Activated CD4-positive, CD25-positive, alpha-beta regulatory T cell treated with anti-CD3 and anti-CD28 coated beads, Interleukin-2, amount 50 U/mL, for 16 hours (primary cell): ENCODE measurements around the gene GYPA.
"Not testable (repeated sequence)": the region's sequence is repeated elsewhere in the genome, so short reads cannot be mapped to it uniquely, and the experiment has no call there.

Experiments
- DNase-seq: peaks from one replicate; pipeline ENCODE4 v3.0.0-alpha.2; 2020; ENCODE audit warnings: low read depth, low spot score

Gene GYPA

GRCh38 chr4:144129336-144129875 is 11.1 kb downstream of the GYPA start:
- not testable (repeated sequence) for DNase-seq

- DNase-seq: not testable (repeated sequence)
Observed at GRCh38 chr4:144128709-144129320, 11.7 kb downstream of the GYPA start.

- not testable (repeated sequence) for DNase-seq
Observed at GRCh38 chr4:144125109-144125508, 15.4 kb downstream of the GYPA start.

- not testable (repeated sequence) for DNase-seq
Observed at GRCh38 chr4:144123982-144124635, 16.4 kb downstream of the GYPA start.

GRCh38 chr4:144123269-144123668 is 17.2 kb downstream of the GYPA start:
- DNase-seq: not testable (repeated sequence)

- not testable (repeated sequence) for DNase-seq
Observed at GRCh38 chr4:144119752-144120151, 20.8 kb downstream of the GYPA start.

- DNase-seq: no peak
Observed at GRCh38 chr4:144115519-144115918, 25.0 kb downstream of the GYPA start.

- DNase-seq: no peak
Observed at GRCh38 chr4:144113546-144113945, 27.0 kb downstream of the GYPA start.

GRCh38 chr4:144104509-144105130 is 35.9 kb downstream of the GYPA start:
- no peak for DNase-seq

GRCh38 chr4:144097776-144098175 is 42.7 kb downstream of the GYPA start:
- not testable (repeated sequence) for DNase-seq

GRCh38 chr4:144093995-144094394 is 46.5 kb downstream of the GYPA start:
- DNase-seq: not testable (repeated sequence)

- DNase-seq: not testable (repeated sequence)
Observed at GRCh38 chr4:144091181-144091580, 49.3 kb downstream of the GYPA start.

- DNase-seq: no peak
Observed at GRCh38 chr4:144090744-144091143, 49.8 kb downstream of the GYPA start.

GRCh38 chr4:144082053-144082452 is 58.5 kb downstream of the GYPA start:
- not testable (repeated sequence) for DNase-seq

GRCh38 chr4:144080135-144080534 is 60.4 kb downstream of the GYPA start:
- not testable (repeated sequence) for DNase-seq

- not testable (repeated sequence) for DNase-seq
Observed at GRCh38 chr4:144078746-144079145, 61.8 kb downstream of the GYPA start.

GRCh38 chr4:144061556-144061955 is 79.0 kb downstream of the GYPA start:
- DNase-seq: not testable (repeated sequence)

GRCh38 chr4:144060234-144060859 is 80.2 kb downstream of the GYPA start:
- not testable (repeated sequence) for DNase-seq
